C4-2B (cell line): ENCODE measurements around the gene PPARG.

Experiments used
- H3K27ac ChIP-seq: fragments of 450-650 bp; 2 replicates; pipeline ENCODE4 v1.5.1; 2017
- CTCF ChIP-seq: fragments of 450-650 bp; conservative IDR thresholded peaks from 2 replicates; pipeline ENCODE4 v1.5.1; 2017; ENCODE audit warnings: mild to moderate bottlenecking
- ZFX ChIP-seq: fragments of 450-650 bp; IDR thresholded peaks from 2 replicates; pipeline ENCODE4 v1.6.1; 2017

Gene PPARG

GRCh38 chr3:12323237-12323636 is 34.4 kb downstream of the PPARG start:
- TF ChIP-seq ZFX (no peak), CTCF (no peak)

GRCh38 chr3:12325586-12326515 is 37.0 kb downstream of the PPARG start:
- no peak for TF ChIP-seq ZFX
- no peak for TF ChIP-seq CTCF
- no peak overlapping the region for H3K27ac ChIP-seq

More at GRCh38 chr3:12323237-12323636, 34.4 kb downstream of the PPARG start:
- H3K27ac ChIP-seq = no peak overlapping the region

- TF ChIP-seq CTCF = no peak
- no peak for TF ChIP-seq ZFX
- no peak overlapping the region for H3K27ac ChIP-seq
Observed at GRCh38 chr3:12327021-12327420, 38.2 kb downstream of the PPARG start.

GRCh38 chr3:12328132-12328836 is 39.4 kb downstream of the PPARG start:
- TF ChIP-seq CTCF (no peak), ZFX (no peak)
- no peak overlapping the region for H3K27ac ChIP-seq

GRCh38 chr3:12328837-12329462 is 40.1 kb downstream of the PPARG start:
- peak; percentile 29; the same call in 1 of the 2 replicates for TF ChIP-seq CTCF
- TF ChIP-seq ZFX = no peak
- no peak overlapping the region for H3K27ac ChIP-seq

GRCh38 chr3:12334786-12335185 is 45.9 kb downstream of the PPARG start:
- H3K27ac ChIP-seq = no peak overlapping the region
- TF ChIP-seq CTCF = no peak
